Muscle layer of duodenum (tissue), 2 donors: ENCODE measurements around the gene CALHM5.

ENCODE experiments used
- H3K27ac ChIP-seq: one replicate; pipeline ENCODE4 v1.7.0; 2013; ENCODE audit warnings: mild to moderate bottlenecking, low read length
- H3K27me3 ChIP-seq: one replicate; pipeline ENCODE4 v1.7.0; 2013; ENCODE audit warnings: low read depth, mild to moderate bottlenecking, control low read depth, low read length
- H3K36me3 ChIP-seq, 2 donors: one replicate each; pipeline ENCODE4 v1.7.0; 2013; ENCODE audit warnings: low read length in 2 of 2, control low read depth in 1 of 2, mild to moderate bottlenecking in 1 of 2; ENCODE audit not compliant: insufficient read depth in 2 of 2, control insufficient read depth in 1 of 2
- H3K4me1 ChIP-seq, 2 donors: one replicate each; pipeline ENCODE4 v1.7.0; 2013; ENCODE audit warnings: low read length in 2 of 2, mild to moderate bottlenecking in 2 of 2, control low read depth in 1 of 2, moderate library complexity in 1 of 2; ENCODE audit not compliant: insufficient read depth in 2 of 2, control insufficient read depth in 1 of 2
- H3K4me3 ChIP-seq, 2 donors: one replicate each; pipeline ENCODE4 v1.7.0; 2013; ENCODE audit warnings: low read length in 2 of 2, low read depth in 1 of 2, mild to moderate bottlenecking in 1 of 2
- H3K9me3 ChIP-seq, 2 donors: one replicate each; pipeline ENCODE4 v1.7.0; 2013; ENCODE audit warnings: low read length in 2 of 2, control low read depth in 1 of 2, mild to moderate bottlenecking in 1 of 2; ENCODE audit not compliant: control insufficient read depth in 1 of 2
- donor health status: healthy.

The CALHM5 gene

DNA sequence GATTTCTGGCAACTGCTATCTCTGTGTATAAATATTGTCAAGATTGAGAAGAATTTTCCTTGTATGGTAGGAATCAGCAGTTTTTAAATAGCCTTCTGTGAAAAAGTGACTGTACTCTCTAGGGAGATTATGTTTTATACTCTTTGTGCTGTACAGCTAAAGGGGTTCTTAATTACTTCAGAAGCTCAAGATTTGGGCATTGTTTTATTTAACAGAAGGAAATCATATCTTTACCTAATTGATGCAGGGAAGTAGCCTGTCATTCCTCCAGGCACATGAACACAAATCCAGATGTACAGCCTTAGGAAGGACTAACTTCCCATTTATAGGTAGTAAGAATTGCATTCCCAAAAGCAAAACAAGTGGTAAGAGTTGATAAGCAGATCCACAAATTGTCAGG is 1.3 kb downstream of the CALHM5 start:
- Histone ChIP-seq H3K27me3 (no peaks in the 10 kb centered on the region), H3K27ac (peak overlapping the region; percentile 90), H3K36me3 (peaks cover 0 to 21% of the 10 kb centered on the region in 2 donors), H3K4me1 (no peaks in the 10 kb centered on the region), H3K9me3 (no peaks in the 10 kb centered on the region), H3K4me3 (peak overlapping the region; percentile 66 to 79)

DNA sequence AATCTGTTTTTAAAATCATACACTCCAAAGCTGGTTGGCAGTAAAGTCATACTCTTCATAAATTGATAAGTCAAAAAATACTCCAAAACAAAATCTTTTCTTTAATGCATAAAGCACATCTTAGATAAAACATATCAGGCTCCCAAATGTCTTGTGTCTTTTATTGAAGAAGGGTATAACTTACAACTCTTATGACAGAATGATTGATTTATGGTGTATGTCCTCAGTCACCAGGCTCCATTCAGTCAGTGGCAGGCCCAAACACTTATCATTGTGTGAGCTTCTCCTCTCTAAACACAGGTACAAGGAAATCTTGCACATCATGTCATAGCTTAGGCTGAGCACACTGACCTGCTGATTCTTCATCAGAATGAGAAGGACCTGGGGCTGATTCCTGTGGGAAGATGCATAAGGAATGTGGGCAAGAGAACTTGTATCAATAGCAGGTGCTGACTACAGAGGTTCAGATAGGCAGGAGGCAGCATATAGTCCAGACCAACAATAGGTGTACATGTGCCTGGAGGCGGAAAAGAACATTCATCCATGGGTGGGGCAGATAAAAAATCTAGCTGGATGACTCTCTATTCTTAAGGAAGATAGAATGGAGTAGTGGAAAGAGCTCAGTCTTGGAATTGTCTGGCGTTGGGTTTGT is 1.9 kb downstream of the CALHM5 start:
- H3K4me1 ChIP-seq: no peaks in the 10 kb centered on the region
- H3K27ac ChIP-seq: no peak overlapping the region
- no peaks in the 10 kb centered on the region for H3K9me3 ChIP-seq
- H3K36me3 ChIP-seq: peaks cover 0 to 21% of the 10 kb centered on the region in 2 donors
- H3K27me3 ChIP-seq: no peaks in the 10 kb centered on the region
- H3K4me3 ChIP-seq: peak overlapping the region; percentile 66 to 79

- H3K36me3 ChIP-seq: peaks cover 0 to 21% of the 10 kb centered on the region in 2 donors
- no peaks in the 10 kb centered on the region for H3K9me3 ChIP-seq
- no peak overlapping the region for H3K27ac ChIP-seq
- no peaks in the 10 kb centered on the region for H3K4me1 ChIP-seq
- H3K27me3 ChIP-seq: no peaks in the 10 kb centered on the region
- no peak overlapping the region for H3K4me3 ChIP-seq
These were observed 2.7 kb downstream of the CALHM5 start for GRCh38 chr6:116514111-116514510.

DNA sequence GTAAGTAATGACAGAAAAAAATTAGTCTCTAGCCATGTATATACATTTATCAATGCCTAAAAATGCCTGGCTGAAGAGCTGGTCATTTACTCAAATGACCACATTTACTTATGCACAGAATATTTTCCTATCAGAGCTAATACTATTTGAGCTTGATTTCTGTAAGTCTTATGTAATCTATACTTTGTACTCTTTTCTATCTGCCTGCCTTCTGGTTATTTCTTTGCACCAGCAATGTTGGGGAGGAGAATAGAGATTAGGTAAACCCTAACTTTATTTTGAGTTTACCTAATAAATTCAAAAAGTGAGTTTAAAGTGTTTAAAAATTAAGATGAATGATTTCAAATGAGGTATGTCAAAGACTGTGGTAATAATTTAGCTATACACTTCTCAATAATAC is 3.7 kb downstream of the CALHM5 start:
- Histone ChIP-seq H3K4me1 (no peaks in the 10 kb centered on the region), H3K4me3 (no peak overlapping the region), H3K9me3 (no peaks in the 10 kb centered on the region), H3K27ac (no peak overlapping the region), H3K27me3 (no peaks in the 10 kb centered on the region), H3K36me3 (peaks cover 0 to 21% of the 10 kb centered on the region in 2 donors)

GRCh38 chr6:116518621-116519368 is 7.4 kb downstream of the CALHM5 start:
- Histone ChIP-seq H3K27ac (no peak overlapping the region), H3K36me3 (peaks cover 0 to 14% of the 10 kb centered on the region in 2 donors), H3K27me3 (no peaks in the 10 kb centered on the region), H3K4me1 (no peaks in the 10 kb centered on the region), H3K4me3 (no peak overlapping the region), H3K9me3 (no peaks in the 10 kb centered on the region)

- H3K4me1 ChIP-seq: no peaks in the 10 kb centered on the region
- no peak overlapping the region for H3K4me3 ChIP-seq
- no peaks in the 10 kb centered on the region for H3K9me3 ChIP-seq
- H3K36me3 ChIP-seq: no peaks in the 10 kb centered on the region
- no peak overlapping the region for H3K27ac ChIP-seq
- H3K27me3 ChIP-seq: no peaks in the 10 kb centered on the region
These were observed 11.5 kb downstream of the CALHM5 start for GRCh38 chr6:116522896-116523295.

GRCh38 chr6:116524236-116524635 is 12.8 kb downstream of the CALHM5 start:
- Histone ChIP-seq H3K36me3 (no peaks in the 10 kb centered on the region), H3K27ac (no peak overlapping the region), H3K4me3 (no peak overlapping the region), H3K27me3 (no peaks in the 10 kb centered on the region), H3K9me3 (no peaks in the 10 kb centered on the region), H3K4me1 (no peaks in the 10 kb centered on the region)

DNA sequence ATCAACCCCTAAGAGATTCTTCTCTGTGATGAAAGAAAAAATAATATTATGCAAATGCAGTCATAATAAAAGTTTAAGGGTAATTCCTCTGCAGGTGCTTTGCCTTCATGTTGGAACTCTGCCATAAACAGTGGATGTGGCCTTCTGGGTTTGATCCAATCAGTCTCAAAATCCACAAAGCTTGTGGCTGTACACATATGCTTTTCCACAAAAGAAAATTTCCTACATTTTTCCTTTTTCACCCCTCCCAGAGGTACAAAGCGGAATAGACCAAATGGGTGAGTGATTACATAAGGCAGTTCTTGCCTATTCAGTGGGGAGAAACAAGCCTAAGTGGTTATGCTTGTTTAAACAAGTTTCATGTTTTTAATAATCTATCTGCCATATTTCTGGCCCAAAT is 16.7 kb downstream of the CALHM5 start:
- no peak overlapping the region for H3K4me3 ChIP-seq
- H3K27ac ChIP-seq: no peak overlapping the region
- H3K9me3 ChIP-seq: no peaks in the 10 kb centered on the region
- no peaks in the 10 kb centered on the region for H3K36me3 ChIP-seq
- H3K27me3 ChIP-seq: no peaks in the 10 kb centered on the region
- no peaks in the 10 kb centered on the region for H3K4me1 ChIP-seq

DNA sequence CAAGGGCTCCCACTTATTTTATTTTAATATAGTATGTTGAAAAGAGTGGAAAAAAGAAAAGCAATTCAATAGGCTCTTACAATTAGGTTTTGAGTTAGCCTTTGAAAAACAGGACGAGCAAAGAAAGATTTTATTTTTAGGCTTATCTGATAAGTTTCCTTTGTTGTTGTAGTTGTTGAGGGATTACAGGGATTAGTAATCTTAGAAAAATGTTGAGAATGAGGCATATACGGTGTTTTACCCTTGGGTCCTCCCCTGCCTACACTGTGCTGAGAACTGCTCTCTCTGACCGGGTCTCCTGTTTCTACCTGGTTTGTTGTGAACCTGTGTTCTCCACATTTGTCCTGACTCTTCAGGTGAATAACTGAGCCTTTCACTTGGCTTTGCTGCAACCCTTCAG is 17.3 kb downstream of the CALHM5 start:
- no peaks in the 10 kb centered on the region for H3K36me3 ChIP-seq
- no peaks in the 10 kb centered on the region for H3K4me1 ChIP-seq
- no peak overlapping the region for H3K4me3 ChIP-seq
- H3K27ac ChIP-seq: no peak overlapping the region
- H3K9me3 ChIP-seq: no peaks in the 10 kb centered on the region
- no peaks in the 10 kb centered on the region for H3K27me3 ChIP-seq

DNA sequence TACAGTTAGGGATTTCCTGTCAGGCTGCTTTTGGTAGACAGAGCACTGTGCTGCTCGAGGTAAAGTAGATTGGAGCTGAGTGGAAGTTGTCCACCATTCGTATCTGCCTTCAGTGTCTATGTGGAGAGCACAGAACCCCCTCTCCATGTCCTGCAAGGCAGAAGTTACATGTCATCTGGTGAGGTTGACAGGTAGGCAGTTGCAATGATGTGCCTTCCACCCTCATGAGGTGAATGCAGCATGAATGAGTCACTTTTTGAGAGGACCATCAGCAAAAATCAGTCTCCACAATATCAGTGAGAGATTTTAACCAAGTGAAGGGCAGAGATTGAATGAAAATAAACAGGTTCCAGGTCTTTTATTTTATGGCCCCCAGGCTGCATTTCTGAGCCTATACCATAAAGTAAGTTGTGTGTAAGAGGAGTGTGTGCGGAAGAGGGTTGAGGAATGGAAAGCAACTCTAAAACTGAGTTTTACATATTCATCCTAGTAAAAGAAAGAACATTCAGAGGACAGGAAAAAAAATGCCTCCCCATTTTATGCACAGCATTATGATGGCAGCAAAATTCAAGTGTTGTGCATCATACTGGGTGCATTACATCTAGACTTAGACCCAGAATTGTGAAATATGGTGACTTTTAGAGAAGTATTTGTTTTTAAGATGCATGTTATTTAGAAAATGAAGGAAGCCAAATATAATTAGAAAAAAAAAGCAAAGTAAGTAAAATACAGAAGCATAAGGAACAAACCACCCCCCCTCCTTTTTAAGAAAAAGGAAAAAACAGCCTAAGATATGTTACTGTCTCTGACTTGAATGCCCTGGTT is 18.2 kb downstream of the CALHM5 start:
- H3K27ac ChIP-seq: no peak overlapping the region
- H3K4me1 ChIP-seq: no peaks in the 10 kb centered on the region
- no peaks in the 10 kb centered on the region for H3K36me3 ChIP-seq
- no peaks in the 10 kb centered on the region for H3K9me3 ChIP-seq
- H3K4me3 ChIP-seq: no peak overlapping the region
- H3K27me3 ChIP-seq: no peaks in the 10 kb centered on the region

GRCh38 chr6:116530436-116530835 is 19.0 kb downstream of the CALHM5 start:
- H3K4me3 ChIP-seq: no peak overlapping the region
- no peaks in the 10 kb centered on the region for H3K36me3 ChIP-seq
- no peak overlapping the region for H3K27ac ChIP-seq
- no peaks in the 10 kb centered on the region for H3K27me3 ChIP-seq
- H3K4me1 ChIP-seq: no peaks in the 10 kb centered on the region
- no peaks in the 10 kb centered on the region for H3K9me3 ChIP-seq
